ENCODE data around the gene RIPPLY1. TPM values are rescaled to one million over a fixed set of nuclear protein-coding genes. Genes with fewer than 3 reads are reported as not detected.

RIPPLY1 gene
- total and polyA plus RNA-seq, 4 donors, result 1.2 to 3.0 (median 3.0) TPM; not detected in 1

- TF ChIP-seq REST (IDR thresholded peaks at IDR 0.05), result no peak
- TF ChIP-seq SP1 (IDR thresholded peaks at IDR 0.05), result no peak
- no peak for TF ChIP-seq RAD21 (IDR thresholded peaks at IDR 0.05)
- TF ChIP-seq YY1 (IDR thresholded peaks at IDR 0.05), result no peak
- TF ChIP-seq JUND (IDR thresholded peaks at IDR 0.05), result no peak
- TF ChIP-seq GABPA (IDR thresholded peaks at IDR 0.05 in 1 of 2, conservative IDR thresholded peaks at IDR 0.05 in 1 of 2), result no peak
- TF ChIP-seq FOXA1 (IDR thresholded peaks at IDR 0.05), result no peak
These were observed 48.9 kb upstream of the RIPPLY1 start (continued) for GRCh38 chrX:106952089-106952488.

- Histone ChIP-seq H3K36me3 (ENCODE audit: control insufficient read depth in 4 of 4, insufficient read depth in 3 of 4, low read depth in 1 of 4, low read length in 3 of 4) (no peaks in the 10 kb centered on the region), H3K9ac (ENCODE audit: low read depth in 1 of 2, low read length in 2 of 2) (no peak overlapping the region), H3K4me1 (ENCODE audit: control insufficient read depth in 4 of 4, insufficient read depth in 4 of 4, low read length in 3 of 4) (peaks cover 4 to 13% (median 8%) of the 10 kb centered on the region in 4 donors), H3K27me3 (ENCODE audit: control insufficient read depth in 4 of 4, insufficient read depth in 4 of 4, low read length in 3 of 4) (peaks cover 0 to 2% (median 0%) of the 10 kb centered on the region in 4 donors), H3K4me3 (ENCODE audit: low read depth in 1 of 3, low read length in 3 of 3) (no peak overlapping the region), H3K27ac (ENCODE audit: low read depth in 1 of 2, low read length in 2 of 2) (no peak overlapping the region), H3K9me3 (ENCODE audit: control insufficient read depth in 4 of 4, low read length in 3 of 4) (no peaks in the 10 kb centered on the region)
- WGBS, result 95% methylated on average over 6 of the region's 6 CpGs
- no peak for DNase-seq (ENCODE audit: low spot score)
- TF ChIP-seq JUND (IDR thresholded peaks at IDR 0.05), result no peak
- no peak for TF ChIP-seq YY1 (IDR thresholded peaks at IDR 0.05)
- TF ChIP-seq GABPA (IDR thresholded peaks at IDR 0.05 in 1 of 2, conservative IDR thresholded peaks at IDR 0.05 in 1 of 2), result no peak
- no peak for TF ChIP-seq HNF4A (conservative IDR thresholded peaks at IDR 0.05)
- TF ChIP-seq FOXA1 (IDR thresholded peaks at IDR 0.05), result no peak
- no peak for TF ChIP-seq SP1 (IDR thresholded peaks at IDR 0.05)
- TF ChIP-seq RAD21 (IDR thresholded peaks at IDR 0.05), result no peak
- no peak for TF ChIP-seq MAX (IDR thresholded peaks at IDR 0.05)
- no peak for TF ChIP-seq ATF3 (IDR thresholded peaks at IDR 0.05)
- no peak for TF ChIP-seq FOXA2 (IDR thresholded peaks at IDR 0.05)
- TF ChIP-seq RXRA (IDR thresholded peaks at IDR 0.05), result no peak
- no peak for TF ChIP-seq REST (IDR thresholded peaks at IDR 0.05)
- TF ChIP-seq TAF1 (conservative IDR thresholded peaks at IDR 0.05), result no peak
- TF ChIP-seq CTCF (IDR thresholded peaks at IDR 0.05; ENCODE audit: low read depth, low read length, missing input control), result no peak
These were observed 48.1 kb upstream of the RIPPLY1 start for GRCh38 chrX:106951230-106951629.

Measured in liver (tissue), 9 donors.